H9 (cell line): ENCODE results near the gene BNIP1. TPM values are rescaled to one million over a fixed set of nuclear protein-coding genes. Genes with fewer than 3 reads are reported as not detected.

ENCODE experiments used
- DNase-seq: peaks from one replicate; pipeline ENCODE4 v3.0.0-alpha.2; 2017
- H2AFZ ChIP-seq: one replicate; pipeline ENCODE4 v1.6.1; 2013; ENCODE audit warnings: mild to moderate bottlenecking, low read length, control low read depth, moderate library complexity
- H2AK5ac ChIP-seq: 2 replicates; pipeline ENCODE4 v1.6.1; 2013; ENCODE audit warnings: low read length, control low read depth, mixed read lengths; ENCODE audit not compliant: insufficient read length
- H2BK120ac ChIP-seq: one replicate; pipeline ENCODE4 v1.6.1; 2013; ENCODE audit warnings: low read depth, mild to moderate bottlenecking, low read length, control low read depth, inconsistent platforms; ENCODE audit not compliant: poor library complexity, severe bottlenecking
- H2BK12ac ChIP-seq: 2 replicates; pipeline ENCODE4 v1.6.1; 2013; ENCODE audit warnings: low read length, control low read depth, mixed read lengths, low read depth; ENCODE audit not compliant: insufficient read length
- H2BK15ac ChIP-seq: 2 replicates; pipeline ENCODE4 v1.6.1; 2013; ENCODE audit warnings: low read depth, low read length, control low read depth
- H2BK20ac ChIP-seq: one replicate; pipeline ENCODE4 v1.6.1; 2013; ENCODE audit warnings: low read depth, mild to moderate bottlenecking, low read length, control low read depth, inconsistent platforms; ENCODE audit not compliant: poor library complexity, severe bottlenecking
- H2BK5ac ChIP-seq: 2 replicates; pipeline ENCODE4 v1.6.1; 2013; ENCODE audit warnings: low read length, control low read depth, mixed read lengths; ENCODE audit not compliant: insufficient read length
- H3K14ac ChIP-seq: 2 replicates; pipeline ENCODE4 v1.6.1; 2013; ENCODE audit warnings: low read length, control low read depth; ENCODE audit not compliant: insufficient read depth
- H3K18ac ChIP-seq: 2 replicates; pipeline ENCODE4 v1.6.1; 2013; ENCODE audit warnings: low read depth, mild to moderate bottlenecking, mixed read lengths, low read length, control low read depth; ENCODE audit not compliant: insufficient read length
- H3K23ac ChIP-seq: 2 replicates; pipeline ENCODE4 v1.6.1; 2013; ENCODE audit warnings: low read length, control low read depth, mixed read lengths, low read depth; ENCODE audit not compliant: insufficient read length
- H3K23me2 ChIP-seq: 2 replicates; pipeline ENCODE4 v1.6.1; 2013; ENCODE audit warnings: low read depth, mild to moderate bottlenecking, mixed read lengths, low read length, control low read depth; ENCODE audit not compliant: insufficient read length, poor library complexity, severe bottlenecking
- H3K27ac ChIP-seq: 2 replicates; pipeline ENCODE4 v1.5.1; 2013; ENCODE audit warnings: low read length, control low read depth, mixed read lengths, low read depth; ENCODE audit not compliant: insufficient read length
- H3K27me3 ChIP-seq: 2 replicates; pipeline ENCODE4 v1.6.1; 2013; ENCODE audit warnings: low read length, control low read depth, inconsistent platforms; ENCODE audit not compliant: insufficient read depth
- H3K4ac ChIP-seq: 2 replicates; pipeline ENCODE4 v1.6.1; 2013; ENCODE audit warnings: low read depth, mild to moderate bottlenecking, control low read depth, inconsistent platforms, low read length, moderate library complexity
- H3K4me1 ChIP-seq: 2 replicates; pipeline ENCODE4 v1.6.1; 2013; ENCODE audit warnings: low read length, control low read depth, inconsistent platforms; ENCODE audit not compliant: insufficient read depth
- H3K4me2 ChIP-seq: 2 replicates; pipeline ENCODE4 v1.6.1; 2013; ENCODE audit warnings: low read length, control low read depth, mixed read lengths; ENCODE audit not compliant: insufficient read length, insufficient read depth
- H3K56ac ChIP-seq: 2 replicates; pipeline ENCODE4 v1.6.1; 2013; ENCODE audit warnings: low read depth, mild to moderate bottlenecking, mixed read lengths, low read length, control low read depth; ENCODE audit not compliant: insufficient read length
- H3K79me1 ChIP-seq: 2 replicates; pipeline ENCODE4 v1.6.1; 2013; ENCODE audit warnings: low read depth, mild to moderate bottlenecking, moderate library complexity, low read length, control low read depth, inconsistent platforms; ENCODE audit not compliant: insufficient read depth, poor library complexity, severe bottlenecking
- H3K79me2 ChIP-seq: 2 replicates; pipeline ENCODE4 v1.6.1; 2013; ENCODE audit warnings: low read length, control low read depth, inconsistent platforms; ENCODE audit not compliant: insufficient read depth
- H3K9ac ChIP-seq: 2 replicates; pipeline ENCODE4 v1.6.1; 2013; ENCODE audit warnings: low read length, control low read depth, mixed read lengths; ENCODE audit not compliant: insufficient read length; ENCODE audit errors: extremely low read depth
- H3K9me3 ChIP-seq: one replicate; pipeline ENCODE4 v1.6.1; 2013; ENCODE audit warnings: low read depth, low read length, inconsistent platforms; ENCODE audit not compliant: control insufficient read depth
- H3T11ph ChIP-seq: one replicate; pipeline ENCODE4 v1.6.1; 2013; ENCODE audit warnings: mild to moderate bottlenecking, low read length, control low read depth, inconsistent platforms
- H4K20me1 ChIP-seq: one replicate; pipeline ENCODE4 v1.6.1; 2013; ENCODE audit not compliant: control insufficient read depth, insufficient read length, insufficient read depth
- H4K5ac ChIP-seq: 2 replicates; pipeline ENCODE4 v1.6.1; 2013; ENCODE audit warnings: low read depth, mild to moderate bottlenecking, mixed read lengths, low read length, control low read depth; ENCODE audit not compliant: insufficient read length
- H4K8ac ChIP-seq: replicated peaks from 2 replicates; pipeline ENCODE4 v1.6.1; 2013; ENCODE audit warnings: low read length, control low read depth, mixed read lengths, low read depth; ENCODE audit not compliant: insufficient read length
- H4K91ac ChIP-seq: 2 replicates; pipeline ENCODE4 v1.6.1; 2013; ENCODE audit warnings: low read depth, mild to moderate bottlenecking, moderate library complexity, mixed read lengths, low read length, control low read depth; ENCODE audit not compliant: insufficient read length
- H3K27ac Mint-ChIP-seq, 3 experiments: 2 replicates in 2 of 3; 3 replicates in 1 of 3; pipeline ENCODE4 v1.8.0; 2020 to 2021; ENCODE audit warnings: mixed read lengths in 3 of 3, mild to moderate bottlenecking in 1 of 3, moderate library complexity in 1 of 3
- H3K27me3 Mint-ChIP-seq: 2 replicates; pipeline ENCODE4 v1.8.0; 2021; ENCODE audit warnings: low read depth, mild to moderate bottlenecking, moderate library complexity, mixed read lengths
- H3K36me3 Mint-ChIP-seq, 3 experiments: 2 replicates in 2 of 3; 3 replicates in 1 of 3; pipeline ENCODE4 v1.8.0; 2020 to 2021; ENCODE audit warnings: low read depth in 3 of 3, mixed read lengths in 3 of 3; ENCODE audit not compliant: insufficient read depth in 1 of 3
- H3K4me1 Mint-ChIP-seq, 2 experiments: 2 replicates each; pipeline ENCODE4 v1.8.0; 2020; ENCODE audit warnings: mixed read lengths in 2 of 2
- H3K4me3 Mint-ChIP-seq, 2 experiments: 2 replicates in 1 of 2; 3 replicates in 1 of 2; pipeline ENCODE4 v1.8.0; 2020 to 2021; ENCODE audit warnings: mild to moderate bottlenecking in 2 of 2, mixed read lengths in 2 of 2, moderate library complexity in 1 of 2
- H3K9me3 Mint-ChIP-seq, 2 experiments: 2 replicates in 1 of 2; 3 replicates in 1 of 2; pipeline ENCODE4 v1.8.0; 2020; ENCODE audit warnings: mild to moderate bottlenecking in 2 of 2, mixed read lengths in 2 of 2, moderate library complexity in 1 of 2
- WGBS: extraction: QIAGEN DNeasy Blood & Tissue Kit; methylation state at CpG from one replicate; pipeline ENCODE4 v1.1.7; 2013; ENCODE audit warnings: missing lambda C conversion rate, low lambda C conversion rate, mixed read lengths; ENCODE audit not compliant: insufficient read length; ENCODE audit errors: extremely low coverage; 5-methylcytosine and 5-hydroxymethylcytosine counted together
- total RNA-seq: library from RNA; stranded (reverse); gene quantifications from 2 replicates; pipeline ENCODE4 v1.2.1, GENCODE V29; 2021
- TF ChIP-seq, protein P1 (sequence below): fragments of 200-600 bp; sonication (generic); conservative IDR thresholded peaks from 3 replicates; pipeline ENCODE4 v1.8.0; 2021; ENCODE audit warnings: antibody characterized with exemption, mild to moderate bottlenecking

The BNIP1 gene
- total RNA-seq, 1 experiment from 2014 or later = 8.8 TPM

DNA sequence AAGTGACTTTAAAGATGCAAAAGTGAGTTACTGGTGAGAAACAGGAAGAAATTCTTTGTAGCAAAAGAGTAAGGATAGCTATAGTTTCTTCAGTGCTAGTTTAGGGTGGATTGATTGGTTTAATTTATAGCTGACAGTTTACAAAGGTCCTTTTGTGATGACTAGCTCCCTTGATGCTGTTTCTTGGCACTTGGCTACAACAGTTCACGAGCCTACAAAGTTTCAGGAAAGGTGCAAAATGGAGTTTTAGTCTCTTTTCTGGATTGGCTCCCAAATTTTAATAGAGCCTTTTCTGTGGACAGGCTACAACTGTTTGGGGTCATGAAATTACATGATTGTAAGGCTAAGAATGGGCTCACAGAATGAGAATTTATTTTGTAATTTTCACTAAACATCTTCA is 40.9 kb upstream of the BNIP1 start:
- Histone ChIP-seq H3K18ac (no peak overlapping the region), H2BK15ac (no peak overlapping the region), H3K4ac (no peak overlapping the region), H4K8ac (no peak overlapping the region), H2BK12ac (no peak overlapping the region), H3K56ac (no peak overlapping the region), H3K27me3 (no peaks in the 10 kb centered on the region), H2BK120ac (no peak overlapping the region), H3K79me1 (no peaks in the 10 kb centered on the region), H4K20me1 (no peaks in the 10 kb centered on the region), H3K23ac (no peak overlapping the region), H4K91ac (no peak overlapping the region), H2AFZ (no peak overlapping the region), H3T11ph (no peak overlapping the region), H4K5ac (no peak overlapping the region), H3K9ac (no peak overlapping the region), H3K27ac (no peak overlapping the region), H2AK5ac (no peak overlapping the region), H3K14ac (no peak overlapping the region), H2BK20ac (no peak overlapping the region), H3K4me1 (no peaks in the 10 kb centered on the region), H3K9me3 (no peaks in the 10 kb centered on the region), H3K23me2 (no peaks in the 10 kb centered on the region), H3K79me2 (no peaks in the 10 kb centered on the region), H3K4me2 (no peak overlapping the region), H2BK5ac (no peak overlapping the region)
- Mint-ChIP-seq H3K9me3 (peaks cover 9 to 12% of the 10 kb centered on the region in 2 experiments), H3K27ac (no peak overlapping the region), H3K4me3 (no peak overlapping the region), H3K27me3 (no peaks in the 10 kb centered on the region), H3K4me1 (peaks cover under 1% of the 10 kb centered on the region in 2 experiments), H3K36me3 (peaks cover 3 to 9% (median 8%) of the 10 kb centered on the region in 3 experiments; a peak in 5 of 7 replicates)
- no peak for DNase-seq
- no CpG with 5 or more reads among the region's 1 CpG for WGBS
- TF ChIP-seq, protein P1, sequence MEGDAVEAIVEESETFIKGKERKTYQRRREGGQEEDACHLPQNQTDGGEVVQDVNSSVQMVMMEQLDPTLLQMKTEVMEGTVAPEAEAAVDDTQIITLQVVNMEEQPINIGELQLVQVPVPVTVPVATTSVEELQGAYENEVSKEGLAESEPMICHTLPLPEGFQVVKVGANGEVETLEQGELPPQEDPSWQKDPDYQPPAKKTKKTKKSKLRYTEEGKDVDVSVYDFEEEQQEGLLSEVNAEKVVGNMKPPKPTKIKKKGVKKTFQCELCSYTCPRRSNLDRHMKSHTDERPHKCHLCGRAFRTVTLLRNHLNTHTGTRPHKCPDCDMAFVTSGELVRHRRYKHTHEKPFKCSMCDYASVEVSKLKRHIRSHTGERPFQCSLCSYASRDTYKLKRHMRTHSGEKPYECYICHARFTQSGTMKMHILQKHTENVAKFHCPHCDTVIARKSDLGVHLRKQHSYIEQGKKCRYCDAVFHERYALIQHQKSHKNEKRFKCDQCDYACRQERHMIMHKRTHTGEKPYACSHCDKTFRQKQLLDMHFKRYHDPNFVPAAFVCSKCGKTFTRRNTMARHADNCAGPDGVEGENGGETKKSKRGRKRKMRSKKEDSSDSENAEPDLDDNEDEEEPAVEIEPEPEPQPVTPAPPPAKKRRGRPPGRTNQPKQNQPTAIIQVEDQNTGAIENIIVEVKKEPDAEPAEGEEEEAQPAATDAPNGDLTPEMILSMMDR = no peak
